ENCODE measurements around the gene STAB1.

DNA sequence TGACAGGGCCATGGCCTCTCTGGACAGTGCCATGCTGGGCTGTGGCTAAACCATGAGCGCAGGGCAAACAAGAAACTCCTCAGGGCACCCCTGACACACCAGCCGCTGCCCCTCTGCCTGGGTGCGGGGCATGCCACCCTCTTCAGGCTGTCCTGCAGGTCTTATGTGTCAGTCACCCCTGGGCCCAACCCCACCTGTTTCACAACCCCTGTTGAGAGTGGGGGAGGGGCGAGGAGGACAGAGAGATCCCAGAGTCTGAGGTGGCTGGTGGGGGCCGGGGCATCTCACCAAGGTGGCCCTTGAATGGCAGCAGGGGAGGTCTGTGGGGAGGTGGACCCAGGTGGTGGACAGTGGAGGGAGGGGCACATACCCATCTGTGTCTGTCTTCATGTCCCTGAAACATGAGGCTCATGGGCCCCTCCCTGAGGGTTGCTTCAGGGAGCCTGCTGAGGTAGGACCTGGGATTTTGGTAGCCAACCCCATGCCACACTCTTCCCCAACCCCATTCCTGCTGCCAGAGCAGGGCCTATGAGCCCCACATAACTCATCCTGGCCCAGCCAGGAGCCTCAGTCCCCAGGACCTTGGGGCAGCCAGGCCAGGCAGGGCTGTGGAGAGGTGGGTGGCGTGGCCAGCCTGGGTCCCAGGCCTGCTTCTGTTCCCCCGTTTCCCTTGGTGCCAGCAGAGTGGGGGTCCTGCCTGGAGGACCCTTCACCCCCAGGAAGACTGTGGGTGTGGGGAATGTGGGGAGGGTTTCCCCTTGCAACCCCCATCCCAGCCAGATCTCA, 1.7 kb upstream of the STAB1 start:
- TF ChIP-seq, protein P1, sequence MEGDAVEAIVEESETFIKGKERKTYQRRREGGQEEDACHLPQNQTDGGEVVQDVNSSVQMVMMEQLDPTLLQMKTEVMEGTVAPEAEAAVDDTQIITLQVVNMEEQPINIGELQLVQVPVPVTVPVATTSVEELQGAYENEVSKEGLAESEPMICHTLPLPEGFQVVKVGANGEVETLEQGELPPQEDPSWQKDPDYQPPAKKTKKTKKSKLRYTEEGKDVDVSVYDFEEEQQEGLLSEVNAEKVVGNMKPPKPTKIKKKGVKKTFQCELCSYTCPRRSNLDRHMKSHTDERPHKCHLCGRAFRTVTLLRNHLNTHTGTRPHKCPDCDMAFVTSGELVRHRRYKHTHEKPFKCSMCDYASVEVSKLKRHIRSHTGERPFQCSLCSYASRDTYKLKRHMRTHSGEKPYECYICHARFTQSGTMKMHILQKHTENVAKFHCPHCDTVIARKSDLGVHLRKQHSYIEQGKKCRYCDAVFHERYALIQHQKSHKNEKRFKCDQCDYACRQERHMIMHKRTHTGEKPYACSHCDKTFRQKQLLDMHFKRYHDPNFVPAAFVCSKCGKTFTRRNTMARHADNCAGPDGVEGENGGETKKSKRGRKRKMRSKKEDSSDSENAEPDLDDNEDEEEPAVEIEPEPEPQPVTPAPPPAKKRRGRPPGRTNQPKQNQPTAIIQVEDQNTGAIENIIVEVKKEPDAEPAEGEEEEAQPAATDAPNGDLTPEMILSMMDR (IDR thresholded peaks at IDR 0.05) = no peak
- TF ChIP-seq EP300 (IDR thresholded peaks at IDR 0.05) (no peak), POLR2A (IDR thresholded peaks at IDR 0.05; ENCODE audit: low read depth) (no peak), POLR2AphosphoS5 (IDR thresholded peaks at IDR 0.05) (no peak)
